ENCODE data around the gene CFAP53. TPM values are rescaled to one million over a fixed set of nuclear protein-coding genes. Genes with fewer than 3 reads are reported as not detected.

Gene CFAP53
- total RNA-seq: 0.26 and 1.3 TPM in 2 replicates

GRCh38 chr18:50266248-50266704, at the start of gene CFAP53:
Gene CFAP53 (minus strand): TSS chr18:50266495. CDS start chr18:50266404, 91 bp downstream.
- no peak for TF ChIP-seq CTCF (IDR thresholded peaks at IDR 0.05; ENCODE audit: insufficient read depth, low read length, severe bottlenecking)
- DNase-seq (ENCODE audit: low read depth) (peak; percentile 74), FAIRE-seq (no peak)
- Histone ChIP-seq H3K36me3 (ENCODE audit: control insufficient read depth, insufficient read depth, low read length) (peaks cover 5% of the 10 kb centered on the region), H3K27me3 (ENCODE audit: control insufficient read depth, insufficient read depth, low read length) (no peaks in the 10 kb centered on the region), H3K4me3 (ENCODE audit: low read depth, low read length) (peak within 1 kb of the TSS; percentile 64)

- no peak for TF ChIP-seq CTCF (IDR thresholded peaks at IDR 0.05; ENCODE audit: insufficient read depth, low read length, severe bottlenecking)
- Histone ChIP-seq H3K4me3 (ENCODE audit: low read depth, low read length) (no peak overlapping the region), H3K27me3 (ENCODE audit: control insufficient read depth, insufficient read depth, low read length) (peaks cover 2% of the 10 kb centered on the region), H3K36me3 (ENCODE audit: control insufficient read depth, insufficient read depth, low read length) (no peaks in the 10 kb centered on the region)
- FAIRE-seq: no peak
- no peak for DNase-seq (ENCODE audit: low read depth)
Observed at GRCh38 chr18:50315100-50315871, 49.0 kb upstream of the CFAP53 start.

GRCh38 chr18:50313873-50314460, 47.7 kb upstream of the CFAP53 start:
- DNase-seq (ENCODE audit: low read depth) (no peak), FAIRE-seq (no peak)
- no peak for TF ChIP-seq CTCF (IDR thresholded peaks at IDR 0.05; ENCODE audit: insufficient read depth, low read length, severe bottlenecking)
- Histone ChIP-seq H3K4me3 (ENCODE audit: low read depth, low read length) (no peak overlapping the region), H3K27me3 (ENCODE audit: control insufficient read depth, insufficient read depth, low read length) (no peaks in the 10 kb centered on the region), H3K36me3 (ENCODE audit: control insufficient read depth, insufficient read depth, low read length) (no peaks in the 10 kb centered on the region)

- FAIRE-seq (no peak), DNase-seq (ENCODE audit: low read depth) (no peak)
- Histone ChIP-seq H3K4me3 (ENCODE audit: low read depth, low read length) (no peak overlapping the region), H3K36me3 (ENCODE audit: control insufficient read depth, insufficient read depth, low read length) (no peaks in the 10 kb centered on the region), H3K27me3 (ENCODE audit: control insufficient read depth, insufficient read depth, low read length) (no peaks in the 10 kb centered on the region)
- TF ChIP-seq CTCF (IDR thresholded peaks at IDR 0.05; ENCODE audit: insufficient read depth, low read length, severe bottlenecking): no peak
Observed at GRCh38 chr18:50313031-50313607, 46.8 kb upstream of the CFAP53 start.

GRCh38 chr18:50312296-50313030, 46.2 kb upstream of the CFAP53 start:
- no peaks in the 10 kb centered on the region for H3K36me3 ChIP-seq (ENCODE audit: control insufficient read depth, insufficient read depth, low read length)
- no peak overlapping the region for H3K4me3 ChIP-seq (ENCODE audit: low read depth, low read length)
- FAIRE-seq (no peak), DNase-seq (ENCODE audit: low read depth) (no peak)
- no peaks in the 10 kb centered on the region for H3K27me3 ChIP-seq (ENCODE audit: control insufficient read depth, insufficient read depth, low read length)
- TF ChIP-seq CTCF (IDR thresholded peaks at IDR 0.05; ENCODE audit: insufficient read depth, low read length, severe bottlenecking): no peak
